ENCODE data around the gene MAP3K12. TPM values are rescaled to one million over a fixed set of nuclear protein-coding genes. Genes with fewer than 3 reads are reported as not detected.

MAP3K12 gene
- total and polyA plus RNA-seq, 2 of the 13 experiments (the other 11 are each of a cell fraction or from before 2014, with no cell fraction given), result 0.20 to 1.1 TPM

DNA sequence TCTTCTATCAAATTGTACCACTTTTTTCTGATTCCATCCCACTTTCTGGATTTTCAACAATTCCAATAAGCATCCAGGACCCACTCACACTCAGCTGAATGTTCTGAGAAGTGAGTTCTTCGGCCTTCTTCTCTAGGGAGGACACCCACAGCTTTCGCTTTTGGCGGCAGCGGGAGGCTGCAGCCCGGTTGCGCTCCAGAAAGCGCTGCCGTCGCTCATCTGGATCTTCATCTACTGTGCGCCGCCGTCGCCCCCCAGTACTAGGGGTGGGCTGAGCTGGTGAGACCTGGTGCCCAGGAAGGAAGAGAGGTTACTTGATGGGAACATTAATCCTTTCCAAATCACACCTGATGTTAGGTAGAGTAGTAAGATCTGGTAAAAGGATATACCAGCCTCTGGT lies 25.2 kb upstream of the MAP3K12 start:
- WGBS (ENCODE audit: low lambda C conversion rate), result 98% methylated on average over 13 of the region's 13 CpGs
- ChIA-PET POLR2A (interaction anchor here (0.6 kb wide), 1 partner anchor 15 kb away, joined by 5 read pairs; no protein-coding TSS in a partner anchor), CTCF (ENCODE audit: low intra/inter-chr PET ratio, low total read pairs) (no interaction called here)
- DNase-seq (ENCODE audit: low spot score) (no peak), ATAC-seq (no peak), FAIRE-seq (no peak)
- Histone ChIP-seq H3K36me3 (replicated peaks in 1 of 2; ENCODE audit: control insufficient read depth in 1 of 2, insufficient read depth in 2 of 2, low read length in 2 of 2) (peaks cover 10 to 44% of the 10 kb centered on the region in 2 experiments), H4K20me1 (ENCODE audit: insufficient read depth, low read length) (no peaks in the 10 kb centered on the region), H3K9me3 (ENCODE audit: low read length) (no peaks in the 10 kb centered on the region), H3K4me2 (ENCODE audit: low read depth, low read length) (no peak overlapping the region), H3K4me1 (ENCODE audit: insufficient read depth, low read length) (no peaks in the 10 kb centered on the region), H2AFZ (ENCODE audit: low read length) (no peak overlapping the region), H3K4me3 (replicated peaks in 1 of 3; ENCODE audit: insufficient read depth in 1 of 3, low read depth in 2 of 3, low read length in 3 of 3) (no peak overlapping the region), H3K27me3 (ENCODE audit: control insufficient read depth in 1 of 2, insufficient read depth in 2 of 2, low read length in 2 of 2) (no peaks in the 10 kb centered on the region), H3K9ac (ENCODE audit: insufficient read depth, low read depth, low read length) (no peak overlapping the region), H3K79me2 (ENCODE audit: insufficient read depth, low read length) (no peaks in the 10 kb centered on the region), H3K27ac (ENCODE audit: extremely low read length, insufficient read depth, low read length) (no peak overlapping the region)
- in situ Hi-C loops (cut with HindIII; ENCODE audit: extremely low pct_ligation_motif_present, low pct_unique_long_range_greater_than_20kb), result no loop called here
- no peak for TF ChIP-seq FOXC1 (CRISPR knock-in tag; IDR thresholded peaks at IDR 0.05; ENCODE audit: borderline replicate concordance)
- BruUV-seq (replicated peaks), result no TSS peak
- intact Hi-C loops (cut with micrococcal nuclease; ENCODE audit: unreplicated experiment), result no loop called here

DNA sequence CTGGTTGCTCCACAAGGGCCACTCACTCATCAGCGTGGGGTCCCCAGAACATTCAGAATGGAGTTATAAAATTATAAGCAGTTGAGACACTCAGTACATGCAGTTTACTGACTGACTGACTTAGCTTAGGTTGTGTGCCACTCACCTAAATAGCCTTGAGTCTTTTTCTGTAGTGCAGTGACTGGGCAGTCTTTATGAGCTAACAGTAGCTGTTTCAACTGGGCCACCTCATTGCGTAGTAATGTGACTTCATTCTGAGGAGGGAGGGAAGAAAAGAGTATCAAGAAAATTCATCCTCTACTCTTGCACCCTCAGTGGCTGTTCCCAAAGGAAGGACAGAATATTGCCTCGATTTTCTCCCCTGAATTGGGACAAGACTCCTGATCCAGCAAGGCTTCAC lies 23.9 kb upstream of the MAP3K12 start:
- no peaks in the 10 kb centered on the region for H4K20me1 ChIP-seq (ENCODE audit: insufficient read depth, low read length)
- peaks cover 11 to 53% of the 10 kb centered on the region in 2 experiments for H3K36me3 ChIP-seq (replicated peaks in 1 of 2; ENCODE audit: control insufficient read depth in 1 of 2, insufficient read depth in 2 of 2, low read length in 2 of 2)
- ChIA-PET CTCF (ENCODE audit: low intra/inter-chr PET ratio, low total read pairs) (no interaction called here), POLR2A (interaction anchor here (1.0 to 1.2 kb wide), 2 partner anchors 22 to 152 kb away, joined by 3 to 4 read pairs; partner anchors contain the start of gene TARBP2)
- in situ Hi-C loops (cut with HindIII; ENCODE audit: extremely low pct_ligation_motif_present, low pct_unique_long_range_greater_than_20kb) (no loop called here), intact Hi-C loops (cut with micrococcal nuclease; ENCODE audit: unreplicated experiment) (no loop called here)
- H3K27ac ChIP-seq (ENCODE audit: extremely low read length, insufficient read depth, low read length), result no peak overlapping the region
- H3K79me2 ChIP-seq (ENCODE audit: insufficient read depth, low read length), result no peaks in the 10 kb centered on the region
- no peak overlapping the region for H3K4me2 ChIP-seq (ENCODE audit: low read depth, low read length)
- FAIRE-seq (no peak), DNase-seq (ENCODE audit: low spot score) (no peak), ATAC-seq (no peak)
- H3K4me3 ChIP-seq (replicated peaks in 1 of 3; ENCODE audit: insufficient read depth in 1 of 3, low read depth in 2 of 3, low read length in 3 of 3), result no peak overlapping the region
- H3K4me1 ChIP-seq (ENCODE audit: insufficient read depth, low read length), result no peaks in the 10 kb centered on the region
- no peaks in the 10 kb centered on the region for H3K9me3 ChIP-seq (ENCODE audit: low read length)
- BruUV-seq (replicated peaks), result no TSS peak
- WGBS (ENCODE audit: low lambda C conversion rate), result 80% methylated on average over 3 of the region's 3 CpGs
- no peak overlapping the region for H2AFZ ChIP-seq (ENCODE audit: low read length)
- no peak overlapping the region for H3K9ac ChIP-seq (ENCODE audit: insufficient read depth, low read depth, low read length)
- no peaks in the 10 kb centered on the region for H3K27me3 ChIP-seq (ENCODE audit: control insufficient read depth in 1 of 2, insufficient read depth in 2 of 2, low read length in 2 of 2)
- no peak for TF ChIP-seq ZSCAN21 (CRISPR knock-in tag; IDR thresholded peaks at IDR 0.05; ENCODE audit: borderline replicate concordance)
- TF ChIP-seq, protein P1, sequence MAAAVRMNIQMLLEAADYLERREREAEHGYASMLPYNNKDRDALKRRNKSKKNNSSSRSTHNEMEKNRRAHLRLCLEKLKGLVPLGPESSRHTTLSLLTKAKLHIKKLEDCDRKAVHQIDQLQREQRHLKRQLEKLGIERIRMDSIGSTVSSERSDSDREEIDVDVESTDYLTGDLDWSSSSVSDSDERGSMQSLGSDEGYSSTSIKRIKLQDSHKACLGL (CRISPR knock-in tag; IDR thresholded peaks at IDR 0.05), result no peak
- TF ChIP-seq ZNF724P (CRISPR knock-in tag; IDR thresholded peaks at IDR 0.05; ENCODE audit: borderline replicate concordance), result no peak
- TF ChIP-seq FOXK1 (CRISPR knock-in tag; IDR thresholded peaks at IDR 0.05; ENCODE audit: borderline replicate concordance, low read depth), result no peak
- TF ChIP-seq, protein P2, sequence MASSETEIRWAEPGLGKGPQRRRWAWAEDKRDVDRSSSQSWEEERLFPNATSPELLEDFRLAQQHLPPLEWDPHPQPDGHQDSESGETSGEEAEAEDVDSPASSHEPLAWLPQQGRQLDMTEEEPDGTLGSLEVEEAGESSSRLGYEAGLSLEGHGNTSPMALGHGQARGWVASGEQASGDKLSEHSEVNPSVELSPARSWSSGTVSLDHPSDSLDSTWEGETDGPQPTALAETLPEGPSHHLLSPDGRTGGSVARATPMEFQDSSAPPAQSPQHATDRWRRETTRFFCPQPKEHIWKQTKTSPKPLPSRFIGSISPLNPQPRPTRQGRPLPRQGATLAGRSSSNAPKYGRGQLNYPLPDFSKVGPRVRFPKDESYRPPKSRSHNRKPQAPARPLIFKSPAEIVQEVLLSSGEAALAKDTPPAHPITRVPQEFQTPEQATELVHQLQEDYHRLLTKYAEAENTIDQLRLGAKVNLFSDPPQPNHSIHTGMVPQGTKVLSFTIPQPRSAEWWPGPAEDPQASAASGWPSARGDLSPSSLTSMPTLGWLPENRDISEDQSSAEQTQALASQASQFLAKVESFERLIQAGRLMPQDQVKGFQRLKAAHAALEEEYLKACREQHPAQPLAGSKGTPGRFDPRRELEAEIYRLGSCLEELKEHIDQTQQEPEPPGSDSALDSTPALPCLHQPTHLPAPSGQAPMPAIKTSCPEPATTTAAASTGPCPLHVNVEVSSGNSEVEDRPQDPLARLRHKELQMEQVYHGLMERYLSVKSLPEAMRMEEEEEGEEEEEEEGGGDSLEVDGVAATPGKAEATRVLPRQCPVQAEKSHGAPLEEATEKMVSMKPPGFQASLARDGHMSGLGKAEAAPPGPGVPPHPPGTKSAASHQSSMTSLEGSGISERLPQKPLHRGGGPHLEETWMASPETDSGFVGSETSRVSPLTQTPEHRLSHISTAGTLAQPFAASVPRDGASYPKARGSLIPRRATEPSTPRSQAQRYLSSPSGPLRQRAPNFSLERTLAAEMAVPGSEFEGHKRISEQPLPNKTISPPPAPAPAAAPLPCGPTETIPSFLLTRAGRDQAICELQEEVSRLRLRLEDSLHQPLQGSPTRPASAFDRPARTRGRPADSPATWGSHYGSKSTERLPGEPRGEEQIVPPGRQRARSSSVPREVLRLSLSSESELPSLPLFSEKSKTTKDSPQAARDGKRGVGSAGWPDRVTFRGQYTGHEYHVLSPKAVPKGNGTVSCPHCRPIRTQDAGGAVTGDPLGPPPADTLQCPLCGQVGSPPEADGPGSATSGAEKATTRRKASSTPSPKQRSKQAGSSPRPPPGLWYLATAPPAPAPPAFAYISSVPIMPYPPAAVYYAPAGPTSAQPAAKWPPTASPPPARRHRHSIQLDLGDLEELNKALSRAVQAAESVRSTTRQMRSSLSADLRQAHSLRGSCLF (CRISPR knock-in tag; IDR thresholded peaks at IDR 0.05; ENCODE audit: borderline replicate concordance), result no peak
- no peak for TF ChIP-seq MEIS2 (CRISPR knock-in tag; IDR thresholded peaks at IDR 0.05)
- TF ChIP-seq, protein P3, sequence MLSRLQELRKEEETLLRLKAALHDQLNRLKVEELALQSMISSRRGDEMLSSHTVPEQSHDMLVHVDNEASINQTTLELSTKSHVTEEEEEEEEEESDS (CRISPR knock-in tag; IDR thresholded peaks at IDR 0.05; ENCODE audit: borderline replicate concordance), result no peak
- no peak for TF ChIP-seq ELF4 (CRISPR knock-in tag; IDR thresholded peaks at IDR 0.05; ENCODE audit: borderline replicate concordance)
- no peak for TF ChIP-seq ZFP36L2 (CRISPR knock-in tag; IDR thresholded peaks at IDR 0.05)
- TF ChIP-seq GZF1 (CRISPR knock-in tag; IDR thresholded peaks at IDR 0.05), result no peak
- TF ChIP-seq GABPA (IDR thresholded peaks at IDR 0.05; ENCODE audit: low read depth, low read length), result no peak
- TF ChIP-seq GABPA (CRISPR knock-in tag; IDR thresholded peaks at IDR 0.05; ENCODE audit: low read depth), result no peak
- TF ChIP-seq TCF7 (IDR thresholded peaks at IDR 0.05; ENCODE audit: low read depth), result no peak
- no peak for TF ChIP-seq GATA4 (IDR thresholded peaks at IDR 0.05; ENCODE audit: borderline replicate concordance, low read depth)

Measured in HepG2 (cell line).